K562 (cell line): Measurements from ENCODE around the gene SUSD3. TPM values are rescaled to one million over a fixed set of nuclear protein-coding genes. Genes with fewer than 3 reads are reported as not detected.

Experiments used
- CC2D1A ChIP-seq: fragments of 450-650 bp; IDR thresholded peaks from 2 replicates; pipeline ENCODE4 v1.6.1; 2017; ENCODE audit warnings: mild to moderate bottlenecking
- DPF2 ChIP-seq: fragments of 450-650 bp; IDR thresholded peaks from 2 replicates; pipeline ENCODE4 v1.6.1; 2016
- ESRRB ChIP-seq: fragments of 250-450 bp; sonication (Bioruptor Pico); IDR thresholded peaks from 2 replicates; pipeline ENCODE4 v1.5.0; 2020; ENCODE audit warnings: mild to moderate bottlenecking, moderate library complexity, borderline replicate concordance
- HDAC3 ChIP-seq: fragments of 450-650 bp; IDR thresholded peaks from 2 replicates; pipeline ENCODE4 v1.6.1; 2018; ENCODE audit warnings: borderline replicate concordance, mild to moderate bottlenecking, moderate library complexity; ENCODE audit not compliant: partially characterized antibody
- HDGF ChIP-seq: fragments of 450-650 bp; IDR thresholded peaks from 2 replicates; pipeline ENCODE4 v1.6.1; 2016
- HMG20B ChIP-seq: fragments of 250-450 bp; sonication (Bioruptor Pico); IDR thresholded peaks from 2 replicates; pipeline ENCODE4 v1.5.0; 2021; ENCODE audit warnings: mild to moderate bottlenecking
- NELFE ChIP-seq: IDR thresholded peaks from 2 replicates; pipeline ENCODE4 v1.6.1; 2011; ENCODE audit warnings: mild to moderate bottlenecking; ENCODE audit not compliant: insufficient read depth, insufficient read length
- NEUROD1 ChIP-seq: fragments of 150-350 bp; IDR thresholded peaks from 2 replicates; pipeline ENCODE4 v1.6.1; 2014; ENCODE audit warnings: borderline replicate concordance, low read length, low read depth; ENCODE audit not compliant: partially characterized antibody
- PML ChIP-seq: IDR thresholded peaks from 2 replicates; pipeline ENCODE4 v1.6.1; 2012; ENCODE audit warnings: low read length, inconsistent platforms
- SRSF9 ChIP-seq: fragments of 200-400 bp; formaldehyde crosslinking; IDR thresholded peaks from 2 replicates; pipeline ENCODE4 v1.6.1; 2017; ENCODE audit warnings: low read depth, low read length, borderline replicate concordance
- TAL1 ChIP-seq: fragments of 450-650 bp; IDR thresholded peaks from 2 replicates; pipeline ENCODE4 v1.6.1; 2016; ENCODE audit warnings: mild to moderate bottlenecking
- ZBTB8A ChIP-seq: fragments of 450-650 bp; IDR thresholded peaks from 2 replicates; pipeline ENCODE4 v1.6.1; 2018; ENCODE audit warnings: mild to moderate bottlenecking, moderate library complexity; ENCODE audit not compliant: partially characterized antibody
- ZNF133 ChIP-seq: fragments of 250-450 bp; sonication (Bioruptor Pico); IDR thresholded peaks from 2 replicates; pipeline ENCODE4 v1.4.0; 2020; ENCODE audit warnings: mild to moderate bottlenecking
- ZNF134 ChIP-seq: fragments of 250-450 bp; sonication (Bioruptor Pico); conservative IDR thresholded peaks from 2 replicates; pipeline ENCODE4 v1.4.0; 2020
- ZNF232 ChIP-seq: sonication (generic); formaldehyde crosslinking; IDR thresholded peaks from 2 replicates; pipeline ENCODE4 v1.8.0; 2022; ENCODE audit warnings: mild to moderate bottlenecking, missing genetic modification reagents
- ZNF239 ChIP-seq: fragments of 250-450 bp; sonication (Bioruptor Pico); IDR thresholded peaks from 2 replicates; pipeline ENCODE4 v1.4.0; 2020; ENCODE audit warnings: mild to moderate bottlenecking
- ZNF384 ChIP-seq: IDR thresholded peaks from 2 replicates; pipeline ENCODE4 v1.6.1; 2012; ENCODE audit warnings: low read depth, low read length, improper control_type of control experiment
- ZNF445 ChIP-seq: fragments of 250-450 bp; sonication (Bioruptor Pico); IDR thresholded peaks from 2 replicates; pipeline ENCODE4 v1.4.0; 2020; ENCODE audit warnings: low read depth, mild to moderate bottlenecking, moderate library complexity
- ZNF57 ChIP-seq: fragments of 450-650 bp; formaldehyde crosslinking; IDR thresholded peaks from 2 replicates; pipeline ENCODE4 v1.4.0; 2020; ENCODE audit warnings: mild to moderate bottlenecking, moderate library complexity
- ZNF707 ChIP-seq: fragments of 250-450 bp; sonication (Bioruptor Pico); conservative IDR thresholded peaks from 2 replicates; pipeline ENCODE4 v1.8.0; 2022; ENCODE audit warnings: inconsistent platforms, mild to moderate bottlenecking, moderate library complexity
- polyA plus RNA-seq, 8 experiments: library from polyadenylated mRNA; depleted of rRNA in 4 of 8; stranded (reverse) in 5 of 8; unstranded in 3 of 8; fragments of >200 nt; fragmentation: Nextera tagmentation in 2 of 8; fragmentation: Illumina TruSeq in 1 of 8; extraction: Ambion mirVana in 2 of 8; extraction: Trizol in 1 of 8; gene quantifications; 2 replicates each; pipeline versions ENCODE4 v1.2.1 to v1.2.3, GENCODE V29; 2011 to 2014; ENCODE audit warnings: inconsistent platforms in 1 of 8, missing spikeins in 1 of 8
- total RNA-seq, 7 experiments: library from RNA; depleted of rRNA in 6 of 7; stranded (reverse); fragments of >200 nt in 6 of 7; fragmentation: Illumina TruSeq in 2 of 7; extraction: Trizol in 2 of 7; gene quantifications; 2 replicates each; pipeline versions ENCODE4 v1.2.1 to v1.2.3, GENCODE V29; 2011 to 2021; ENCODE audit warnings: low replicate concordance in 1 of 7
- TF ChIP-seq, protein P1 (sequence below): fragments of 450-650 bp; IDR thresholded peaks from 2 replicates; pipeline ENCODE4 v1.6.1; 2014; ENCODE audit warnings: low read depth, mild to moderate bottlenecking, moderate library complexity, borderline replicate concordance

Gene SUSD3
- total and polyA plus RNA-seq, 9 of the 15 experiments (the other 6 are each of a cell fraction or from before 2014, with no cell fraction given): 1.3 to 21.7 (median 11.4) TPM

DNA sequence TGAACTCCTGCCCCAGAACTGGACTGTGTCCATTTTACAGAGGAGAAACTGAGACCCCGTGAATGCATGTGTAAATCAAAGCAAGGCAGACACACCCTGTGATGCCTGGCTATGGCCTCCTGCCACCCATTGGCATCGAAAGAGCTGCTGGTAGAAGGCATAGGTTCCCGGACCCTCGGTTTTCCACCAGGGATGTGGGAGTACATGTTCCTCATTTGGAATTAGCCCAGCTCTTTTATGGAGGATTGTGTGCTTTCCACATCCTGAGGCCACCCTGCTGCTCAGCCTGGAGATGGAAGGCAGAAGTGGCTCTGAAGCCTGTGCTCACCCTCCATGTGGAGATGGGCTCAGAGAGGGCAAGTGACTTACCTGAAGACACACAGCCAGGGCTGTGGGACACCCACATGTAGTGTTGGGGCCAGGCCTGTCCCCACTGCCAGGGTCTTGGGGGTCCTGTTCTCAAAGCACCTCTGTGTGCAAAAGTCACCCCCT is 2.8 kb downstream of the SUSD3 start (continued):
- TF ChIP-seq TAL1: no peak
- no peak for TF ChIP-seq PML
- no peak for TF ChIP-seq HDGF
- no peak for TF ChIP-seq ZNF134 (CRISPR knock-in tag)
- no peak for TF ChIP-seq ZNF384
- 0 out of 2 replicates have a peak, but pooled peaks have one; percentile 8 for TF ChIP-seq DPF2
- TF ChIP-seq ESRRB: no peak
- TF ChIP-seq ZNF133 (CRISPR knock-in tag): no peak
- TF ChIP-seq, protein P1, sequence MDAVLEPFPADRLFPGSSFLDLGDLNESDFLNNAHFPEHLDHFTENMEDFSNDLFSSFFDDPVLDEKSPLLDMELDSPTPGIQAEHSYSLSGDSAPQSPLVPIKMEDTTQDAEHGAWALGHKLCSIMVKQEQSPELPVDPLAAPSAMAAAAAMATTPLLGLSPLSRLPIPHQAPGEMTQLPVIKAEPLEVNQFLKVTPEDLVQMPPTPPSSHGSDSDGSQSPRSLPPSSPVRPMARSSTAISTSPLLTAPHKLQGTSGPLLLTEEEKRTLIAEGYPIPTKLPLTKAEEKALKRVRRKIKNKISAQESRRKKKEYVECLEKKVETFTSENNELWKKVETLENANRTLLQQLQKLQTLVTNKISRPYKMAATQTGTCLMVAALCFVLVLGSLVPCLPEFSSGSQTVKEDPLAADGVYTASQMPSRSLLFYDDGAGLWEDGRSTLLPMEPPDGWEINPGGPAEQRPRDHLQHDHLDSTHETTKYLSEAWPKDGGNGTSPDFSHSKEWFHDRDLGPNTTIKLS: no peak
- no peak for TF ChIP-seq ZNF445 (CRISPR knock-in tag)
- TF ChIP-seq CC2D1A: no peak
- TF ChIP-seq SRSF9: no peak
- no peak for TF ChIP-seq ZNF232 (CRISPR knock-in tag)
- no peak for TF ChIP-seq ZNF57 (CRISPR knock-in tag)
- TF ChIP-seq ZNF707 (CRISPR knock-in tag): no peak
- TF ChIP-seq ZNF239 (CRISPR knock-in tag): no peak
- no peak for TF ChIP-seq NELFE
- TF ChIP-seq ZBTB8A: no peak
- TF ChIP-seq NEUROD1: no peak
- no peak for TF ChIP-seq HMG20B (CRISPR knock-in tag)
- TF ChIP-seq HDAC3: no peak
